Lung microvascular endothelial cell (primary cell): ENCODE measurements around the gene SUN3. TPM values are rescaled to one million over a fixed set of nuclear protein-coding genes. Genes with fewer than 3 reads are reported as not detected.

Experiments used
- DNase-seq, 2 donors: peaks; one replicate each; pipeline versions ENCODE4 v3.0.0 to v3.0.0-alpha.2; 2010; ENCODE audit warnings: low read depth in 2 of 2
- total RNA-seq: library from RNA; depleted of rRNA; stranded (reverse); fragments of >200 nt; gene quantifications from 2 replicates; pipeline ENCODE4 v1.2.1, GENCODE V29; 2014

The SUN3 gene
- not detected in 2 replicates for total RNA-seq

DNA sequence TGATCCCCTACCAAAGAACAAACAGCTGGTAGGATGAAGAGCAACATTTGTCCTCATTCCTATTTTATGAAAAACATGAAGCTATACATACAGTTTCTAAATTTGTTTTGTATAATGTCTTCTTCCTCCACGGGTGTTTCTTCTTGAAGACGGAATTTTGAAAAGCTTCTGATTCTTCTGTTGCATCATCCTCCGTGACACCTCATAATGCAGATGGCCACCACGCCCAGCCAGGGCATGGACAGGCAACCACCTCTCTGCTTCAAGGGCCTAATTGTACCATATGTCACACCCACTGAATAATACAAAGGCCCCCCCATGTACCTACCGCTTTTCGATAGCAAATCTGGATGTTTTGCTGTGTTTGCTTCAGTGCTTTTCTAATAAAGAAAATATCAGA is at the start of gene SUN3:
SUN3 (minus strand) TSS at position 170 of the 400 bp plus-strand sequence; CDS start at position 1, 169 bp downstream.
- DNase-seq, result no peak

DNA sequence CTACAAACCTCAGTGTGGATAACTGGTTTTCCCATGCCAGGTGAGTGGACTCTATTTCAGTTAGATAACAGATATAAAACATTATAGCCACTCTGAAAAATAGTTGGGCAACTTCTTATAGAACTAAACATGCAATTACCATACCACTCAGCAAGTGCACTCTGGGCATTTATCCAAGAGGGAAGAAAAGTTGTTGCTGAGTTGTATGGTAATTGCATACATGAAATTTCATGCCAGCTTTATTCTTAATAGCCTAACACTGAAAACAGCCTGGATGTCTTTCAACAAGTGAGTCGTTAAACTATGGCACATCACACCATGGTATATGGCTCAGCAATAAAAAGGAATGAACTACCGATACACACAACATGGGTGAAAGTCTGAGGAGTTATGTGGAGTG is 49.6 kb upstream of the SUN3 start:
- no peak for DNase-seq

DNA sequence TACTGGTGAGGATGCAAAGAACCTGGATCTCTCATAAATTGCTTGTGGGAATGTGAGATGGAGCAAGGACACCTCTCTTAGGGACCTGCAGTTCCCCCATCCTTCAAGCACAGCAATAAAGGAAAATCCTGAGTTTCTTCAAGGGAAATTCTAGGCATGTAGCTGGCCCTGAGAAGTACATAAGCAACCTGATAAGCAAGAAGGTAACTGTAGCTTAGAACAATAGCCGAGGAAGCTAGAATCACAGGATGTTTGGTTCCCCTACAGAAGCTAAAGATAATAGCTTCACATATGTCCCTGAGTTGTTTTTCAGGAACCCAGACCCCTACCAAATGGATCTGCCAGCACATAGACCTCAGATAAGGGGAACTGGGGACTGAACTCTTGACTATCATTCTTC is 48.5 kb upstream of the SUN3 start:
- DNase-seq, result no peak

GRCh38 chr7:48074204-48074654 is 45.3 kb upstream of the SUN3 start:
- no peak for DNase-seq

DNA sequence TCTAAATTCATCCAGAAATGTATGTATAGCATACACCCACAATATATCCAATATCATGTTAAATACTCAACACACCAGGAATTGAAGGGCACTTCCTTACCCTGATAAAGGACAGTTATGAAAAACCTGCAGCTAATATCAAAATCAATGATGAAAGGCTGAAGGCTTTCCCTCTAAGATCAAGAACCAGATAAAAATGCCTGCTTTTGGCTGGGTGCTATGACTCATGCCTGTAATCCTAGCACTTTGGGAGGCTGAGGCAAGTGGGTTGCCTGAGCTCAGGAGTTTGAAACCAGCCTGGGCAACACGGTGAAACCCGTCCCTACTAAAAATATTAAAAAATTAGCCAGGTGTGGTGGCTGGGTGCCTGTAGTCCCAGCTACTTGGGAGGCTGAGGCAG is 38.6 kb upstream of the SUN3 start:
- no peak for DNase-seq

DNA sequence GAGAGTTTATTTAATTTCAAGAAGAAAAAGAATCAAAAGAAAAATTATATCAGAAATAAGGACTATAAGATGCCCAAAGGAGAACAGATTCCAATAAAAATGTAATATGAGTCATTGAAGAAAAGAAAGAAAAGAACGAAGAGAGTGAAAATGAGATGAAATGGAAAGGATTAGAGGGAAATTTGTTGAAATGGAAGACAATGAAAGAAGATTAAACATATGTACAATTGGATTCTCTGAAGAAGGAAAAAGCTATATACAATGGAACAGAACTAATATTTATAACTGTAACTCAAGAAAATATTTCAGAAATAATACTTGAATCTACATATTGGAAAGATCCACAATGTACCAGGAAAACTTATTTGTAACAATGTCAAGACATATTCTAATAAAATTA is 35.1 kb upstream of the SUN3 start:
- DNase-seq, result no peak

GRCh38 chr7:48059706-48060105 is 30.8 kb upstream of the SUN3 start:
- no peak for DNase-seq

DNA sequence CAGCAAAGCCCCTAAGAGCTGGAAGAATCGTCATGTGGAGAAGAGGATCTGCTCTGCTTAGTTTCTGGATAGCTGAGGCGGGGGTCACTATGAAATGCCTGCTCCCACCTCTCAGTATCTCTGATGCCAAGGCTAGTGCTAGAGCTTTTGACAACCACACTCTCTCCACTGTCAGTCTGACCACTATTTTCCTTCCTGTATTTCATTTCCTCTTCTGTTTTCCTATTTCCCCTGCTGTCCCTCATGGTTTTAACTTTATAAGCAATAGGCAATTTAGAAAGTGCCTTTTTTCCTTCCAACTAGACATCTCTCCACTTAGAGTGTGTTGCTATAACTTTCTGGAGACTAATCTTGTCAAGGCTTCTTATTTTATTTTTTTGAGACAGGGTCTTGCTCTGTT is 30.1 kb upstream of the SUN3 start:
- no peak for DNase-seq

- DNase-seq, result no peak
Measured at GRCh38 chr7:48053736-48054135, 24.8 kb upstream of the SUN3 start.

DNA sequence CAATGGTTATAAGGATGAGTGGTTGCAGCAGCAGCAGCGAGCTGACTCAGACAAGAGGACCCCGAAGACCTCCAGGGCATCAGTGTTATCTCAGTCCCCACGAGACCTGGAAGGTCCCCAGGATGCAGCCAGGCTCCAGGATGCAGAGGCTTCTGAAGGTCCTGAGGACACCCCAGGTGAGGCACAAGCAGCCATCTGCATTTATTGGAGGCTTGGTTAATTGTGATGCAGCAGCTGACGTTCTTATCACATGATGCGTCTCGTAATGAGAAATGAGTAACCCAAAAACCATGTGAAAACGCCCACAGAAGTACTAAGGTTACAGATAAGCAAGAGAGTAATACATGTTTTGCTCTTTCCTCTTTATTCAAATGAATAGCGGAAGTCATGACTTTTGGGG is 23.8 kb upstream of the SUN3 start:
- DNase-seq, result peak in 1 of 2 donors; percentile 55

- DNase-seq, result peak in 1 of 2 donors; percentile 61
Measured at GRCh38 chr7:48049850-48050249, 20.9 kb upstream of the SUN3 start.

DNA sequence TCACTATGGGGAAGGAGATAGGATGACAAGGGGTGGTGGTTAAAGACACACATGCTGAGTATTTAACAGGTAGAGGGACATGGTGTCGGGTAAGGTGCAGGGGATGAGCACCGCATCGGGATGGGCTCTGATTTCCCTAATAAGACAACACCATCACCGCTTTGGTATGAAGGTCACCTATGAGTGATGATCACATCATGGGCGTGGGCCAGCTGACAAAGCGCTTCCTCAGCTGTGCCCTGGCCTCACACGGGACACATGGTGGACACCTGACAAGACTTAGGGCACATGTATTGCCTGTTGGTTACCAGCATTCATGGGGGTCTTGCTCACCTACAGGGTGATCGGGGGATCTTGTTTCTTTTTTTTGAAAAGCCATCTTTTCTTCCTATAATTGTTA is 19.2 kb upstream of the SUN3 start:
- DNase-seq, result no peak

GRCh38 chr7:48046458-48046857 is 17.6 kb upstream of the SUN3 start:
- no peak for DNase-seq

DNA sequence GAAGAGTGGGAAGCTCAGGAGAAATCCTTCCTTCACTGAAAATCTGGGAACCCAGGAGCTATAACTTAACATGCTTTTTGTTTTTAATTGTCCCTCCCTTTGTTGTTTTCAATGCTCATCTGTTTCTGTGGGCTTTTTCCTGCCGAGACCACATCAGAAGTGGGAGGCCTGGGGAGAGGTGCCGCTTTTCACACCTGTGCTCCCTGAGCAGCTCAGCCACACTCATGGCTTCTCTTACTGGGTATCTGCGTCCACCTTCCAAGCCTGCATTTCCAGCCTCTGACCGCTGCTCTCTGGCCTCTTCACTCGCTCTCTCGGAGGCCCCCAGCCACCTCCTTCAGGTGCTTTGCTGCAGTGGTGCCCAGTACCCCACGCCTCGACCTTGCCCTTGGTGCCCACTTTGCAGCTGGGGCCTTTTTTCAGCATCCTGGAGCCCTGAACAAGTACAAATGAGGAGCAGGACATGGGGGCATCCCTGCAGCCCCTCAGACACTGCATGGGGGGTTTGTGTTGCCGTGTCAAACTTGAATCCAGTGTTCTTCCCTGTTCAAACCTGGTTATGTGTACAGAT is 16.4 kb upstream of the SUN3 start:
- no peak for DNase-seq

GRCh38 chr7:48042636-48043035 is 13.7 kb upstream of the SUN3 start:
- peak in 1 of 2 donors; percentile 5 for DNase-seq

GRCh38 chr7:48042216-48042615 is 13.3 kb upstream of the SUN3 start:
- DNase-seq, result peak; percentile 57 to 78

GRCh38 chr7:48041653-48041970 is 12.7 kb upstream of the SUN3 start:
- peak in 1 of 2 donors; percentile 78 for DNase-seq

GRCh38 chr7:48040944-48041652 is 12.2 kb upstream of the SUN3 start:
- DNase-seq, result no peak

GRCh38 chr7:48038815-48039506 is 10.1 kb upstream of the SUN3 start:
- DNase-seq, result no peak

- DNase-seq, result peak; percentile 43 to 53
Measured at GRCh38 chr7:48035967-48036478, 7.1 kb upstream of the SUN3 start.

DNA sequence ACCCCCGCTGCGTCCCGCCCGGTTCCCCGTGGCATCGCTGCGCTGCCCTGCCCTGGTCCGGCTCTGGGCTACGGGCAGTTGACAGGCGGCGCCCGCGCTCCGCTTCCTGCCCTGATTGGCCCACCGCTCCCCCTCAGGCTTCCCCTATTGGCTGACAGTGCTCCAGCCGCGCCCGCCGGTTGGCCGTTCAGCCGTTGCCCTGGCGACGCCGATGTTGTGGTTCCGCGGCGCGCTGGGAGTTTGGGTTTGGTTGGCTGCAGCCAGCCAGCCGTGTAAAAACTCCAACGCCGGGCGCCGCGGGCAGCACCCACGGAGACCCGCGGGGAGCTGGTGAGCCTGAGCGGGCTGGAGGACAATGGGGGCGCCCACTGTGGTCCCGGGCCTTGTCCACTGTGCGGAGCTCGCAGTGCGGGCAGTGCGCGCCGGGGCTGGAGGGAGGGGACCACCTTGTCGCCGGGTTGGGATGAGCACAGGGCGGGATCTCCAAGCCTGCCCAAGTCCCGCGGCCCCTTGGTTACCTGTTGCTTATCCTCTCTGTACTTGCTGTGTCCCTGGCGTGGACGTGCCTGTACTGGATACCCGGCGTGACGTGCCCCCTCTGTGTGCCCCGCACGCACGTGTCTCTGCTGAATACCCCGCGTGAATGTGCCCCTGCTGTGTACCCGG is 6.5 kb upstream of the SUN3 start, which contains the start of gene C7orf57:
C7orf57 (plus strand) TSS at position 243 of the 666 bp plus-strand sequence. CDS start 766 bp downstream, outside the sequence.
- DNase-seq, result peak; percentile 92 to 93

- DNase-seq, result no peak
Measured at GRCh38 chr7:48033922-48034321, 5.0 kb upstream of the SUN3 start.
